GM23338 (cell line): Measurements from ENCODE around the gene MFN1. TPM values are rescaled to one million over a fixed set of nuclear protein-coding genes. Genes with fewer than 3 reads are reported as not detected.

Experiments used
- ATAC-seq: fragments of 200-7000 bp; cut with Tn5 transposase; 3 replicates; pipeline ENCODE4 v1.9.1; 2020
- DNase-seq: peaks from one replicate; pipeline ENCODE4 v3.0.0-alpha.2; 2015; ENCODE audit warnings: low spot score
- H2AFZ ChIP-seq: fragments of 200-600 bp; sonication (generic); 2 replicates; pipeline ENCODE4 v1.8.0; 2016; ENCODE audit warnings: antibody characterized with exemption, mild to moderate bottlenecking, moderate library complexity
- H3F3A ChIP-seq: fragments of 200-600 bp; sonication (generic); replicated peaks from 2 replicates; pipeline ENCODE4 v1.8.0; 2017; ENCODE audit warnings: antibody characterized with exemption, mixed run types, low read depth
- H3K27ac ChIP-seq: fragments of 200-600 bp; sonication (generic); 2 replicates; pipeline ENCODE4 v1.6.1; 2016; ENCODE audit warnings: low read depth
- H3K27me3 ChIP-seq: fragments of 200-600 bp; sonication (generic); 2 replicates; pipeline ENCODE4 v1.8.0; 2016; ENCODE audit warnings: mild to moderate bottlenecking, mixed run types, moderate library complexity; ENCODE audit not compliant: insufficient read depth
- H3K36me3 ChIP-seq: fragments of 200-600 bp; sonication (generic); 2 replicates; pipeline ENCODE4 v1.8.0; 2016; ENCODE audit warnings: mild to moderate bottlenecking; ENCODE audit not compliant: insufficient read depth
- H3K4me1 ChIP-seq: fragments of 200-600 bp; sonication (generic); 2 replicates; pipeline ENCODE4 v1.8.0; 2016; ENCODE audit warnings: mild to moderate bottlenecking, moderate library complexity; ENCODE audit not compliant: insufficient read depth
- H3K4me2 ChIP-seq: fragments of 200-600 bp; sonication (generic); 2 replicates; pipeline ENCODE4 v1.7.1; 2017; ENCODE audit warnings: mixed run types
- H3K4me3 ChIP-seq: fragments of 200-600 bp; sonication (generic); 2 replicates; pipeline ENCODE4 v1.6.1; 2016; ENCODE audit warnings: mixed run types
- H3K79me2 ChIP-seq: fragments of 200-600 bp; sonication (generic); replicated peaks from 2 replicates; pipeline ENCODE4 v1.8.0; 2017; ENCODE audit warnings: mild to moderate bottlenecking; ENCODE audit not compliant: insufficient read depth
- H3K9me2 ChIP-seq: fragments of 200-600 bp; sonication (generic); 2 replicates; pipeline ENCODE4 v1.8.0; 2017; ENCODE audit not compliant: insufficient read depth
- H4K20me1 ChIP-seq: fragments of 200-600 bp; sonication (generic); replicated peaks from 2 replicates; pipeline ENCODE4 v1.8.0; 2017; ENCODE audit warnings: mild to moderate bottlenecking; ENCODE audit not compliant: insufficient read depth
- H3K27ac Mint-ChIP-seq: 2 replicates; pipeline ENCODE4 v1.8.0; 2020; ENCODE audit warnings: inconsistent platforms, mild to moderate bottlenecking, moderate library complexity, mixed read lengths
- H3K27me3 Mint-ChIP-seq: 3 replicates; pipeline ENCODE4 v1.8.0; 2022; ENCODE audit warnings: low read depth, mild to moderate bottlenecking, moderate library complexity, mixed read lengths, inconsistent platforms; ENCODE audit not compliant: insufficient read depth, poor library complexity
- H3K36me3 Mint-ChIP-seq: 3 replicates; pipeline ENCODE4 v1.8.0; 2021; ENCODE audit warnings: low read depth, mild to moderate bottlenecking, inconsistent platforms, moderate library complexity, mixed read lengths
- H3K4me1 Mint-ChIP-seq: 3 replicates; pipeline ENCODE4 v1.8.0; 2020; ENCODE audit warnings: mild to moderate bottlenecking, inconsistent platforms, mixed read lengths
- H3K4me3 Mint-ChIP-seq: 3 replicates; pipeline ENCODE4 v1.8.0; 2021; ENCODE audit warnings: moderate library complexity, mild to moderate bottlenecking, inconsistent platforms, mixed read lengths
- H3K9me3 Mint-ChIP-seq: 3 replicates; pipeline ENCODE4 v1.8.0; 2020; ENCODE audit warnings: moderate library complexity, mild to moderate bottlenecking, inconsistent platforms, mixed read lengths
- CREB1 ChIP-seq: fragments of 250-450 bp; sonication (Bioruptor Pico); IDR thresholded peaks from 2 replicates; pipeline ENCODE4 v1.5.0; 2020; ENCODE audit warnings: low read depth, mild to moderate bottlenecking, moderate library complexity
- CTCF ChIP-seq, 2 experiments: fragments of 200-600 bp in 1 of 2; sonication (generic) in 1 of 2; conservative IDR thresholded peaks; 2 replicates each; pipeline versions ENCODE4 v1.5.1 to v1.6.1; 2016 to 2017; ENCODE audit warnings: antibody characterized with exemption in 2 of 2, low read depth in 2 of 2, mild to moderate bottlenecking in 2 of 2, moderate library complexity in 1 of 2
- ETS1 ChIP-seq: IDR thresholded peaks from 2 replicates; pipeline ENCODE4 v1.6.1; 2016; ENCODE audit warnings: antibody characterized with exemption
- EZH2 ChIP-seq: fragments of 200-600 bp; sonication (generic); IDR thresholded peaks from one replicate; pipeline ENCODE4 v1.8.0; 2017; ENCODE audit warnings: antibody characterized with exemption, mild to moderate bottlenecking, low read depth; ENCODE audit not compliant: unreplicated experiment
- EZH2phosphoT487 ChIP-seq: fragments of 200-600 bp; sonication (generic); IDR thresholded peaks from one replicate; pipeline ENCODE4 v1.8.1; 2018; ENCODE audit warnings: antibody characterized with exemption; ENCODE audit not compliant: unreplicated experiment
- JUNB ChIP-seq: IDR thresholded peaks from one replicate; pipeline ENCODE4 v1.6.1; 2016; ENCODE audit warnings: antibody characterized with exemption; ENCODE audit not compliant: unreplicated experiment
- NANOG ChIP-seq: IDR thresholded peaks from 2 replicates; pipeline ENCODE4 v1.6.1; 2016; ENCODE audit warnings: antibody characterized with exemption, borderline replicate concordance
- POLR2AphosphoS5 ChIP-seq: IDR thresholded peaks from 2 replicates; pipeline ENCODE4 v1.6.1; 2016; ENCODE audit warnings: antibody characterized with exemption, low read depth
- REST ChIP-seq: IDR thresholded peaks from one replicate; pipeline ENCODE4 v1.6.1; 2018; ENCODE audit warnings: antibody characterized with exemption; ENCODE audit not compliant: unreplicated experiment
- STAT1 ChIP-seq: IDR thresholded peaks from one replicate; pipeline ENCODE4 v1.6.1; 2016; ENCODE audit warnings: antibody characterized with exemption; ENCODE audit not compliant: unreplicated experiment
- ZNF114 ChIP-seq: fragments of 250-450 bp; sonication (Bioruptor Pico); IDR thresholded peaks from 2 replicates; pipeline ENCODE4 v1.5.0; 2020; ENCODE audit warnings: mild to moderate bottlenecking, moderate library complexity
- ZNF331 ChIP-seq: fragments of 250-450 bp; sonication (Bioruptor Pico); IDR thresholded peaks from 2 replicates; pipeline ENCODE4 v1.5.0; 2020; ENCODE audit warnings: low read depth, mild to moderate bottlenecking, moderate library complexity
- ZNF462 ChIP-seq: fragments of 250-450 bp; sonication (Bioruptor Pico); IDR thresholded peaks from 2 replicates; pipeline ENCODE4 v1.5.0; 2020; ENCODE audit warnings: mild to moderate bottlenecking, moderate library complexity
- polyA plus RNA-seq: library from polyadenylated mRNA; unstranded; fragments of >200 nt; fragmentation: Nextera tagmentation; extraction: Ambion mirVana; gene quantifications from 2 replicates; pipeline ENCODE4 v1.2.1, GENCODE V29; 2016
- total RNA-seq: library from RNA; depleted of rRNA; stranded (reverse); fragments of >200 nt; shearing (Covaris generic); gene quantifications from 2 replicates; pipeline ENCODE4 v1.2.3, GENCODE V29; 2014

MFN1 gene
- total and polyA plus RNA-seq, 2 experiments from 2014 or later, result 16.1 to 36.2 TPM

GRCh38 chr3:179436517-179436916, 89.0 kb downstream of the MFN1 start:
- Histone ChIP-seq H3K79me2 (peaks cover 14% of the 10 kb centered on the region; the same call in 1 of the 2 replicates), H3K4me1 (peaks cover 13% of the 10 kb centered on the region), H2AFZ (no peak overlapping the region), H3K4me3 (no peak overlapping the region), H3K9me2 (no peaks in the 10 kb centered on the region), H3K36me3 (no peaks in the 10 kb centered on the region), H3K4me2 (no peak overlapping the region), H3K27ac (no peak overlapping the region), H3F3A (no peaks in the 10 kb centered on the region), H3K27me3 (no peaks in the 10 kb centered on the region), H4K20me1 (no peaks in the 10 kb centered on the region; the same call in 1 of the 2 replicates)
- H3K9me3 Mint-ChIP-seq, result no peaks in the 10 kb centered on the region
- no peak overlapping the region for H3K4me3 Mint-ChIP-seq
- peaks cover 30% of the 10 kb centered on the region for H3K4me1 Mint-ChIP-seq
- DNase-seq (no peak), ATAC-seq (no peak)
- TF ChIP-seq STAT1, result no peak
- TF ChIP-seq EZH2phosphoT487, result no peak
- TF ChIP-seq EZH2, result no peak
- TF ChIP-seq POLR2AphosphoS5, result no peak
- TF ChIP-seq JUNB, result no peak
- TF ChIP-seq NANOG, result no peak
- no peak for TF ChIP-seq ETS1
- no peak for TF ChIP-seq REST
- no peak for TF ChIP-seq ZNF462
- TF ChIP-seq CTCF (conservative IDR thresholded peaks at IDR 0.05; ENCODE audit: low read depth in 2 of 2), result no peak
- TF ChIP-seq ZNF114 (CRISPR knock-in tag), result no peak
- no peak for TF ChIP-seq ZNF331 (CRISPR knock-in tag)
- no peak for TF ChIP-seq CREB1
- H3K27ac Mint-ChIP-seq, result no peak overlapping the region
- H3K27me3 Mint-ChIP-seq, result peaks cover 3% of the 10 kb centered on the region
- H3K36me3 Mint-ChIP-seq, result no peaks in the 10 kb centered on the region
